Astrocyte (in vitro differentiated cells and primary cell): ENCODE data around the gene ARL6IP4. TPM values are rescaled to one million over a fixed set of nuclear protein-coding genes. Genes with fewer than 3 reads are reported as not detected.
A peak's percentile ranks its signal among the peaks of the same experiment; 100 is the strongest.

Experiments
- DNase-seq: peaks from one replicate; pipeline ENCODE4 v3.0.0-alpha.2; 2010; ENCODE audit warnings: low read depth
- FAIRE-seq: peaks from 2 replicates; lab custom pipeline; 2011; peaks lifted over from hg19 to GRCh38; lab: Jason Lieb, UNC
- H2AFZ ChIP-seq: 2 replicates; pipeline ENCODE4 v1.6.0; 2012; ENCODE audit warnings: low read depth, low read length, inconsistent platforms
- H3K27ac ChIP-seq: 2 replicates; pipeline ENCODE4 v1.5.1; 2011; ENCODE audit warnings: low read depth, low read length, inconsistent platforms
- H3K27me3 ChIP-seq: 2 replicates; pipeline ENCODE4 v1.6.0; 2011; ENCODE audit warnings: low read length, inconsistent platforms; ENCODE audit not compliant: insufficient read depth
- H3K36me3 ChIP-seq: 2 replicates; pipeline ENCODE4 v1.5.1; 2011; ENCODE audit warnings: low read length, inconsistent platforms; ENCODE audit not compliant: insufficient read depth
- H3K4me1 ChIP-seq: 2 replicates; pipeline ENCODE4 v1.5.1; 2011; ENCODE audit warnings: low read length, inconsistent platforms; ENCODE audit not compliant: insufficient read depth
- H3K4me2 ChIP-seq: 2 replicates; pipeline ENCODE4 v1.6.0; 2012; ENCODE audit warnings: low read length, inconsistent platforms
- H3K4me3 ChIP-seq: 2 replicates; pipeline ENCODE4 v1.5.1; 2011; ENCODE audit warnings: low read depth, mild to moderate bottlenecking, low read length, inconsistent platforms; ENCODE audit not compliant: insufficient read depth
- H3K79me2 ChIP-seq: 2 replicates; pipeline ENCODE4 v1.6.0; 2012; ENCODE audit warnings: mild to moderate bottlenecking, low read length, inconsistent platforms; ENCODE audit not compliant: insufficient read depth
- H3K9ac ChIP-seq: 2 replicates; pipeline ENCODE4 v1.6.0; 2012; ENCODE audit warnings: mild to moderate bottlenecking, low read length, inconsistent platforms
- H3K9me3 ChIP-seq: 2 replicates; pipeline ENCODE4 v1.5.1; 2012; ENCODE audit warnings: low read depth, mild to moderate bottlenecking, low read length, inconsistent platforms; ENCODE audit not compliant: insufficient read depth
- H4K20me1 ChIP-seq: 2 replicates; pipeline ENCODE4 v1.6.0; 2012; ENCODE audit warnings: low read length, inconsistent platforms; ENCODE audit not compliant: insufficient read depth
- H3K27ac Mint-ChIP-seq: one replicate; pipeline ENCODE4 v1.8.0; 2021; ENCODE audit warnings: mild to moderate bottlenecking, mixed read lengths; ENCODE audit not compliant: unreplicated experiment
- H3K27me3 Mint-ChIP-seq: one replicate; pipeline ENCODE4 v1.8.0; 2021; ENCODE audit warnings: low read depth, mixed read lengths; ENCODE audit not compliant: unreplicated experiment
- H3K36me3 Mint-ChIP-seq: one replicate; pipeline ENCODE4 v1.8.0; 2021; ENCODE audit warnings: low read depth, mixed read lengths; ENCODE audit not compliant: unreplicated experiment
- H3K4me1 Mint-ChIP-seq: one replicate; pipeline ENCODE4 v1.8.0; 2021; ENCODE audit warnings: low read depth, mixed read lengths; ENCODE audit not compliant: unreplicated experiment
- H3K4me3 Mint-ChIP-seq: one replicate; pipeline ENCODE4 v1.8.0; 2021; ENCODE audit warnings: mild to moderate bottlenecking, moderate library complexity, mixed read lengths; ENCODE audit not compliant: unreplicated experiment
- H3K9me3 Mint-ChIP-seq: one replicate; pipeline ENCODE4 v1.8.0; 2021; ENCODE audit warnings: mild to moderate bottlenecking, mixed read lengths; ENCODE audit not compliant: unreplicated experiment
- CTCF ChIP-seq: IDR thresholded peaks from 2 replicates; pipeline ENCODE4 v1.5.1; 2011; ENCODE audit warnings: low read depth, mild to moderate bottlenecking, inconsistent platforms, low read length, moderate library complexity; ENCODE audit not compliant: insufficient read depth
- EZH2 ChIP-seq: IDR thresholded peaks from 2 replicates; pipeline ENCODE4 v1.6.1; 2012; ENCODE audit warnings: mild to moderate bottlenecking, low read length, inconsistent platforms; ENCODE audit not compliant: insufficient read depth
- total RNA-seq: library from RNA; stranded (reverse); gene quantifications from 2 replicates; pipeline ENCODE4 v1.2.1, GENCODE V29; 2021

Gene ARL6IP4
- total RNA-seq, 1 donor from 2014 or later, result 122 TPM

- H3K27ac Mint-ChIP-seq, result peak overlapping the region; percentile 4
Observed at GRCh38 chr12:122977655-122978392, 2.7 kb upstream of the ARL6IP4 start.

GRCh38 chr12:122978507-122978955 lies 1.9 kb upstream of the ARL6IP4 start:
- FAIRE-seq (no peak), DNase-seq (no peak)
- peaks cover 23% of the 10 kb centered on the region for H3K4me1 Mint-ChIP-seq
- no peaks in the 10 kb centered on the region for H3K9me3 Mint-ChIP-seq
- Histone ChIP-seq H3K4me2 (no peak overlapping the region), H3K27me3 (no peaks in the 10 kb centered on the region), H3K27ac (no peak overlapping the region), H4K20me1 (peaks cover 22% of the 10 kb centered on the region), H3K4me1 (peaks cover 46% of the 10 kb centered on the region), H2AFZ (no peak overlapping the region), H3K9ac (no peak overlapping the region), H3K4me3 (no peak overlapping the region), H3K36me3 (no peaks in the 10 kb centered on the region), H3K79me2 (peaks cover 83% of the 10 kb centered on the region), H3K9me3 (no peaks in the 10 kb centered on the region)
- H3K4me3 Mint-ChIP-seq, result no peak overlapping the region
- H3K27me3 Mint-ChIP-seq, result no peaks in the 10 kb centered on the region
- H3K36me3 Mint-ChIP-seq, result no peaks in the 10 kb centered on the region
- H3K27ac Mint-ChIP-seq, result no peak overlapping the region
- TF ChIP-seq CTCF (no peak), EZH2 (no peak)

More at GRCh38 chr12:122977655-122978392, 2.7 kb upstream of the ARL6IP4 start:
- peaks cover 39% of the 10 kb centered on the region for H3K4me1 ChIP-seq
- no peak overlapping the region for H3K4me3 Mint-ChIP-seq
- TF ChIP-seq CTCF, result no peak
- no peak overlapping the region for H3K9ac ChIP-seq
- no peaks in the 10 kb centered on the region for H3K27me3 ChIP-seq
- no peaks in the 10 kb centered on the region for H3K36me3 Mint-ChIP-seq
- no peak overlapping the region for H3K27ac ChIP-seq
- peaks cover 77% of the 10 kb centered on the region for H3K79me2 ChIP-seq
- no peaks in the 10 kb centered on the region for H3K36me3 ChIP-seq
- peaks cover 15% of the 10 kb centered on the region for H4K20me1 ChIP-seq
- no peak overlapping the region for H2AFZ ChIP-seq
- no peaks in the 10 kb centered on the region for H3K9me3 Mint-ChIP-seq
- H3K4me2 ChIP-seq, result no peak overlapping the region
- DNase-seq (no peak), FAIRE-seq (no peak)
- H3K9me3 ChIP-seq, result no peaks in the 10 kb centered on the region
- H3K4me1 Mint-ChIP-seq, result peaks cover 17% of the 10 kb centered on the region
- no peaks in the 10 kb centered on the region for H3K27me3 Mint-ChIP-seq
- no peak overlapping the region for H3K4me3 ChIP-seq
